Astrocyte (in vitro differentiated cells and primary cell): Measurements from ENCODE around the gene LRRD1.

ENCODE experiments used
- EZH2 ChIP-seq: IDR thresholded peaks from 2 replicates; pipeline ENCODE4 v1.6.1; 2012; ENCODE audit warnings: mild to moderate bottlenecking, low read length, inconsistent platforms; ENCODE audit not compliant: insufficient read depth
- TF ChIP-seq, protein P1 (sequence below): IDR thresholded peaks from 2 replicates; pipeline ENCODE4 v1.5.1; 2011; ENCODE audit warnings: low read depth, mild to moderate bottlenecking, inconsistent platforms, low read length, moderate library complexity; ENCODE audit not compliant: insufficient read depth

DNA sequence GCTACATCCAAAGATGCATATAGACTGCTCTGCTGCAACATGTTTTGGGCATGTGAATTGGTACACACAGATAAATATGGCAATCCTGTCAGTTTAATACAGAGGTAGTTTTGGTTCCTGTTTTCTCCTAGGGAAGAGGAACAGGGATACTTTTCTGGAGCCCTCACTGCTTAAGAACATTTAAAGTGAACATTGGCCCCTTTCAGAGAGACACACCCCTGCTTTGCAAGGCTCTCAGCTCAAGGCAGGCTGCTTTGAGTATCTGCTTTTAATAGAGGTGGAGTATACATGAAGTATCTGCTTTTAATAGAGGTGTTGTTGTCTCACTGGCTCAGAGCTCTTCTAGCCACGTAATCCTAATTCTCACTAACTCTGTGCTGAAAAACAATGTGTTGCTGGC, 83.6 kb downstream of the LRRD1 start:
- TF ChIP-seq, protein P1, sequence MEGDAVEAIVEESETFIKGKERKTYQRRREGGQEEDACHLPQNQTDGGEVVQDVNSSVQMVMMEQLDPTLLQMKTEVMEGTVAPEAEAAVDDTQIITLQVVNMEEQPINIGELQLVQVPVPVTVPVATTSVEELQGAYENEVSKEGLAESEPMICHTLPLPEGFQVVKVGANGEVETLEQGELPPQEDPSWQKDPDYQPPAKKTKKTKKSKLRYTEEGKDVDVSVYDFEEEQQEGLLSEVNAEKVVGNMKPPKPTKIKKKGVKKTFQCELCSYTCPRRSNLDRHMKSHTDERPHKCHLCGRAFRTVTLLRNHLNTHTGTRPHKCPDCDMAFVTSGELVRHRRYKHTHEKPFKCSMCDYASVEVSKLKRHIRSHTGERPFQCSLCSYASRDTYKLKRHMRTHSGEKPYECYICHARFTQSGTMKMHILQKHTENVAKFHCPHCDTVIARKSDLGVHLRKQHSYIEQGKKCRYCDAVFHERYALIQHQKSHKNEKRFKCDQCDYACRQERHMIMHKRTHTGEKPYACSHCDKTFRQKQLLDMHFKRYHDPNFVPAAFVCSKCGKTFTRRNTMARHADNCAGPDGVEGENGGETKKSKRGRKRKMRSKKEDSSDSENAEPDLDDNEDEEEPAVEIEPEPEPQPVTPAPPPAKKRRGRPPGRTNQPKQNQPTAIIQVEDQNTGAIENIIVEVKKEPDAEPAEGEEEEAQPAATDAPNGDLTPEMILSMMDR, result no peak
- TF ChIP-seq EZH2, result no peak
